ENCODE data around the gene DYNLRB2.

DNA sequence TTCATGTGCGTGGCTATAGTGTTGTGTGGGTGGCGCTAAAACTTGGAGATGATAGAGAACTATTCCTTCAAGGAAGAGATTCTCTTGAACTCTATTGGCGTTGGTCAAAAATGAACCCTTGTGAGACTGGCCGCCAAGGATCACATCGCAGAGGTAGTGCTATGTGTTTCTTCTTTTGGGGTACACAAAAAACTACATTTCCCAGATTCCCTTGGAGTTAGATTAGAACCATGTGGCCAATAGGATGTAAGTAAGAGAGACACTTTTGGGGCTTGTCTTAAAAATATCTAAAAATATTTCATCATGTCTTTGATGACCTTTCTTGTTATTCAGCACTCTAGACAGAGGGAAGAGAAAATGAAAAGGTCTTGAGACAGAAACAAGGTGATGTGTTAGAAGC lies 25.4 kb upstream of the DYNLRB2 start:
- TF ChIP-seq EP300 (IDR thresholded peaks at IDR 0.05): no peak
- TF ChIP-seq, protein P1, sequence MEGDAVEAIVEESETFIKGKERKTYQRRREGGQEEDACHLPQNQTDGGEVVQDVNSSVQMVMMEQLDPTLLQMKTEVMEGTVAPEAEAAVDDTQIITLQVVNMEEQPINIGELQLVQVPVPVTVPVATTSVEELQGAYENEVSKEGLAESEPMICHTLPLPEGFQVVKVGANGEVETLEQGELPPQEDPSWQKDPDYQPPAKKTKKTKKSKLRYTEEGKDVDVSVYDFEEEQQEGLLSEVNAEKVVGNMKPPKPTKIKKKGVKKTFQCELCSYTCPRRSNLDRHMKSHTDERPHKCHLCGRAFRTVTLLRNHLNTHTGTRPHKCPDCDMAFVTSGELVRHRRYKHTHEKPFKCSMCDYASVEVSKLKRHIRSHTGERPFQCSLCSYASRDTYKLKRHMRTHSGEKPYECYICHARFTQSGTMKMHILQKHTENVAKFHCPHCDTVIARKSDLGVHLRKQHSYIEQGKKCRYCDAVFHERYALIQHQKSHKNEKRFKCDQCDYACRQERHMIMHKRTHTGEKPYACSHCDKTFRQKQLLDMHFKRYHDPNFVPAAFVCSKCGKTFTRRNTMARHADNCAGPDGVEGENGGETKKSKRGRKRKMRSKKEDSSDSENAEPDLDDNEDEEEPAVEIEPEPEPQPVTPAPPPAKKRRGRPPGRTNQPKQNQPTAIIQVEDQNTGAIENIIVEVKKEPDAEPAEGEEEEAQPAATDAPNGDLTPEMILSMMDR (IDR thresholded peaks at IDR 0.05): no peak
- TF ChIP-seq POLR2AphosphoS5 (IDR thresholded peaks at IDR 0.05): no peak
- no peak for TF ChIP-seq POLR2A (IDR thresholded peaks at IDR 0.05)
